ENCODE data around the gene PEPD. TPM values are rescaled to one million over a fixed set of nuclear protein-coding genes. Genes with fewer than 3 reads are reported as not detected.

Gene PEPD
- total and polyA plus RNA-seq, 2 experiments from 2014 or later = 141 to 175 TPM

DNA sequence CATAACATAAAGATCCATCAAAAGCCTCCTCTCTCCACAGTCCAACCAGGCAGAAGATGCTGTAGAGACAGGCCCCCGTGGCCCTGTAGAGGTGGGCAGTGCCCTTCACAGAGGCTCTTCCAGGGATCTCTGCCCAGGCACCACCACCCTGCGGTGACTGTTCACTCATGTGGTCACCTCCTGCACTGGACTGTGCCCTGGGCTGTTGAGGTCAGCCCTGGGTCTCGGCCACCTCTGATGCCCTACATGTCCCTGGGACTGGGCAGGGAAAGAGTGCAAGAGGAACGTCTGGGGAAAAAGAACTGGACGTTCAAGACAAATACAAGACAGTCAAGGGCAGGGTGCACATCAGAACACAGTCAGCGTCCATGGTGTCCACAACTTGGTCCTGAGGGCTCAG lies 22.3 kb downstream of the PEPD start:
- Histone ChIP-seq H3K36me3 (replicated peaks; ENCODE audit: insufficient read depth, low read depth) (no peaks in the 10 kb centered on the region), H3K9me3 (ENCODE audit: low read depth) (no peaks in the 10 kb centered on the region), H2AFZ (no peak overlapping the region), H3K79me2 (no peaks in the 10 kb centered on the region), H3K4me1 (ENCODE audit: insufficient read depth) (no peaks in the 10 kb centered on the region), H3K4me2 (no peak overlapping the region), H3K9me2 (replicated peaks; ENCODE audit: insufficient read depth) (no peaks in the 10 kb centered on the region), H4K20me1 (ENCODE audit: insufficient read depth, poor library complexity, severe bottlenecking) (no peaks in the 10 kb centered on the region), H3K4me3 (no peak overlapping the region), H3K27me3 (no peaks in the 10 kb centered on the region), H3K27ac (no peak overlapping the region)
- no peak for DNase-seq (ENCODE audit: low spot score)
- TF ChIP-seq EZH2phosphoT487 (IDR thresholded peaks at IDR 0.05; ENCODE audit: low read depth, severe bottlenecking, unreplicated experiment) = no peak
- no peak for TF ChIP-seq EZH2 (IDR thresholded peaks at IDR 0.05; ENCODE audit: borderline replicate concordance)
- TF ChIP-seq, protein P1, sequence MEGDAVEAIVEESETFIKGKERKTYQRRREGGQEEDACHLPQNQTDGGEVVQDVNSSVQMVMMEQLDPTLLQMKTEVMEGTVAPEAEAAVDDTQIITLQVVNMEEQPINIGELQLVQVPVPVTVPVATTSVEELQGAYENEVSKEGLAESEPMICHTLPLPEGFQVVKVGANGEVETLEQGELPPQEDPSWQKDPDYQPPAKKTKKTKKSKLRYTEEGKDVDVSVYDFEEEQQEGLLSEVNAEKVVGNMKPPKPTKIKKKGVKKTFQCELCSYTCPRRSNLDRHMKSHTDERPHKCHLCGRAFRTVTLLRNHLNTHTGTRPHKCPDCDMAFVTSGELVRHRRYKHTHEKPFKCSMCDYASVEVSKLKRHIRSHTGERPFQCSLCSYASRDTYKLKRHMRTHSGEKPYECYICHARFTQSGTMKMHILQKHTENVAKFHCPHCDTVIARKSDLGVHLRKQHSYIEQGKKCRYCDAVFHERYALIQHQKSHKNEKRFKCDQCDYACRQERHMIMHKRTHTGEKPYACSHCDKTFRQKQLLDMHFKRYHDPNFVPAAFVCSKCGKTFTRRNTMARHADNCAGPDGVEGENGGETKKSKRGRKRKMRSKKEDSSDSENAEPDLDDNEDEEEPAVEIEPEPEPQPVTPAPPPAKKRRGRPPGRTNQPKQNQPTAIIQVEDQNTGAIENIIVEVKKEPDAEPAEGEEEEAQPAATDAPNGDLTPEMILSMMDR (IDR thresholded peaks at IDR 0.05; ENCODE audit: poor library complexity) = no peak
- 75% methylated on average over 6 of the region's 6 CpGs for WGBS (ENCODE audit: low lambda C conversion rate, missing lambda C conversion rate)

DNA sequence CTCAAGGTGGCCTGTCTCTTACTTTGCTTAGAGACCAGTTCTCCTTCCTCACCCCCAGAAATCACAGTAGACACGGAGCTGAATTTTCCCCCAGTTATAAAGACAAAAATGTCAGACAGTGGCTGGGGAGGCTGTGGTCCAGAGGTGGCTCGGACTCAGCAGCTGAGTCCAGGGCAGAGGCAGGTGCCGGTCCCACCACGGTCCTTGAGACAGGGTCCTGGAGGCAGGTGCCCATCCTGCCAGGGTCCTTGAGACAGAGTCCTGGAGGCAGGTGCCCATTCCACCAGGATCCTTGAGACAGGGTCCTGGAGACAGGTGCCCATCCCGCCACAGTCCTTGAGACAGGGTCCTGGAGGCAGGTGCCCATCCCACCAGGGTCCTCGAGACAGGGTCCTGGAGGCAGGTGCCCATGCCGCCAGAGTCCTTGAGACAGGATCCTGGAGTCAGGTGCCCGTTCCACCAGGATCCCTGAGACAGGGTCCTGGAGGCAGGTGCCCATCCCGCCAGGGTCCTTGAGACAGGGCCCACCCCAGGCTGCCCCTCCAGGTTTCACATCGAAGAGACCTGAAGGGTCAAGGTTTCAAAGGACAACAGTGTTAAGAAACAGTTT lies 23.1 kb downstream of the PEPD start:
- Histone ChIP-seq H3K4me2 (no peak overlapping the region), H4K20me1 (ENCODE audit: insufficient read depth, poor library complexity, severe bottlenecking) (no peaks in the 10 kb centered on the region), H3K27ac (no peak overlapping the region), H3K27me3 (no peaks in the 10 kb centered on the region), H3K4me1 (ENCODE audit: insufficient read depth) (no peaks in the 10 kb centered on the region), H2AFZ (no peak overlapping the region), H3K9me3 (ENCODE audit: low read depth) (no peaks in the 10 kb centered on the region), H3K4me3 (no peak overlapping the region), H3K79me2 (no peaks in the 10 kb centered on the region), H3K36me3 (replicated peaks; ENCODE audit: insufficient read depth, low read depth) (no peaks in the 10 kb centered on the region), H3K9me2 (replicated peaks; ENCODE audit: insufficient read depth) (no peaks in the 10 kb centered on the region)
- no peak for TF ChIP-seq EZH2 (IDR thresholded peaks at IDR 0.05; ENCODE audit: borderline replicate concordance)
- TF ChIP-seq, protein P1 (IDR thresholded peaks at IDR 0.05; ENCODE audit: poor library complexity) = no peak
- TF ChIP-seq EZH2phosphoT487 (IDR thresholded peaks at IDR 0.05; ENCODE audit: low read depth, severe bottlenecking, unreplicated experiment) = no peak
- WGBS (ENCODE audit: low lambda C conversion rate, missing lambda C conversion rate) = 96% methylated on average over 9 of the region's 10 CpGs
- DNase-seq (ENCODE audit: low spot score) = no peak

DNA sequence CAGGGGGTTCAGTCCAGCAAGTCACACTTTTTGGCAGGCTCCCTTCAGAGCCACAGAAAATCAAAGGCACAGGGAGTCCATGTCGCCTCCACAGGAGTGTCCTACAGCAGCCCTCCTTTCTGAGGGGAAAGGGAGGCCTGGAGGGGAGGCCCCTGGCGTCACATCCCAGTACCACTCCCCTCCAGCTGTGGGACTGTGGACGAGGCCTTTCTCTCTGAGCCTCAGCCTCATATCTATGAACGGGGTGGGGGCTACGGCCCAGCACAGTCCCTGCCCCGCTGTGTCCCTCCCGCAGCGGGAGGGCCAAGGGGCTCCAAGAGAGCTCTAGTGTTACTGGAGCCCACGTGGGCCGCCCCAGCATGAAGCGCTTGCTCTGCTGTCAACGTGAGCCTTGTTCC lies 23.8 kb downstream of the PEPD start:
- no peaks in the 10 kb centered on the region for H3K9me2 ChIP-seq (replicated peaks; ENCODE audit: insufficient read depth)
- no peaks in the 10 kb centered on the region for H3K27me3 ChIP-seq
- no peaks in the 10 kb centered on the region for H3K36me3 ChIP-seq (replicated peaks; ENCODE audit: insufficient read depth, low read depth)
- no peaks in the 10 kb centered on the region for H3K79me2 ChIP-seq
- no peaks in the 10 kb centered on the region for H4K20me1 ChIP-seq (ENCODE audit: insufficient read depth, poor library complexity, severe bottlenecking)
- no peak for DNase-seq (ENCODE audit: low spot score)
- no peak for TF ChIP-seq EZH2 (IDR thresholded peaks at IDR 0.05; ENCODE audit: borderline replicate concordance)
- TF ChIP-seq, protein P1 (IDR thresholded peaks at IDR 0.05; ENCODE audit: poor library complexity) = no peak
- no peak for TF ChIP-seq EZH2phosphoT487 (IDR thresholded peaks at IDR 0.05; ENCODE audit: low read depth, severe bottlenecking, unreplicated experiment)
- WGBS (ENCODE audit: low lambda C conversion rate, missing lambda C conversion rate) = 93% methylated on average over 12 of the region's 12 CpGs
- no peak overlapping the region for H3K4me2 ChIP-seq
- H3K27ac ChIP-seq = no peak overlapping the region
- H3K4me3 ChIP-seq = no peak overlapping the region
- H2AFZ ChIP-seq = no peak overlapping the region
- no peaks in the 10 kb centered on the region for H3K4me1 ChIP-seq (ENCODE audit: insufficient read depth)
- no peaks in the 10 kb centered on the region for H3K9me3 ChIP-seq (ENCODE audit: low read depth)

Data from hepatocyte (in vitro differentiated cells).